DND-41 (cell line): ENCODE measurements around the gene RETNLB.

Experiments
- ATAC-seq: fragments of 200-7000 bp; cut with Tn5 transposase; 3 replicates; pipeline ENCODE4 v1.9.1; 2021; ENCODE audit warnings: low read depth; ENCODE audit not compliant: insufficient read depth
- DNase-seq: peaks from one replicate; pipeline ENCODE4 v3.0.0-alpha.2; 2020
- H2AFZ ChIP-seq: 2 replicates; pipeline ENCODE4 v1.6.0; 2012; ENCODE audit warnings: low read depth, low read length
- H3K27ac ChIP-seq: 2 replicates; pipeline ENCODE4 v1.5.1; 2012; ENCODE audit warnings: low read length, inconsistent platforms
- H3K27me3 ChIP-seq: fragments of 200-600 bp; sonication (generic); 2 replicates; pipeline ENCODE4 v1.6.0; 2012; ENCODE audit warnings: low read length, mild to moderate bottlenecking, inconsistent platforms; ENCODE audit not compliant: insufficient read depth, poor library complexity
- H3K36me3 ChIP-seq: 2 replicates; pipeline ENCODE4 v1.5.1; 2012; ENCODE audit warnings: low read length, inconsistent platforms; ENCODE audit not compliant: insufficient read depth
- H3K4me1 ChIP-seq: 2 replicates; pipeline ENCODE4 v1.5.1; 2012; ENCODE audit warnings: mild to moderate bottlenecking, low read length; ENCODE audit not compliant: insufficient read depth
- H3K4me2 ChIP-seq: 2 replicates; pipeline ENCODE4 v1.6.0; 2012; ENCODE audit warnings: mild to moderate bottlenecking, moderate library complexity, low read length, inconsistent platforms; ENCODE audit not compliant: insufficient read depth
- H3K4me3 ChIP-seq, 2 experiments: fragments of 200-600 bp in 1 of 2; shearing (Covaris generic) in 1 of 2; 2 replicates each; pipeline ENCODE4 v1.5.1; 2012 to 2016; ENCODE audit warnings: inconsistent platforms in 2 of 2, low read length in 2 of 2, mild to moderate bottlenecking in 2 of 2, low read depth in 1 of 2, moderate library complexity in 1 of 2
- H3K79me2 ChIP-seq: 2 replicates; pipeline ENCODE4 v1.6.0; 2012; ENCODE audit warnings: low read length, inconsistent platforms; ENCODE audit not compliant: insufficient read depth
- H3K9ac ChIP-seq: 2 replicates; pipeline ENCODE4 v1.6.0; 2012; ENCODE audit warnings: low read depth, mild to moderate bottlenecking, inconsistent platforms, low read length, moderate library complexity
- H3K9me3 ChIP-seq: 2 replicates; pipeline ENCODE4 v1.5.1; 2012; ENCODE audit warnings: low read length, moderate library complexity, mild to moderate bottlenecking, inconsistent platforms; ENCODE audit not compliant: insufficient read depth, severe bottlenecking
- H4K20me1 ChIP-seq: 2 replicates; pipeline ENCODE4 v1.6.0; 2012; ENCODE audit warnings: low read length; ENCODE audit not compliant: insufficient read depth
- EZH2 ChIP-seq: IDR thresholded peaks from 3 replicates; pipeline ENCODE4 v1.6.1; 2012; ENCODE audit warnings: borderline replicate concordance, low read depth, mild to moderate bottlenecking, moderate library complexity, low read length, inconsistent platforms; ENCODE audit not compliant: severe bottlenecking
- TF ChIP-seq, protein P1 (sequence below): IDR thresholded peaks from 2 replicates; pipeline ENCODE4 v1.5.1; 2012; ENCODE audit warnings: borderline replicate concordance, low read length, moderate library complexity, mild to moderate bottlenecking; ENCODE audit not compliant: poor library complexity, severe bottlenecking; ENCODE audit errors: extremely low read depth

The RETNLB gene

DNA sequence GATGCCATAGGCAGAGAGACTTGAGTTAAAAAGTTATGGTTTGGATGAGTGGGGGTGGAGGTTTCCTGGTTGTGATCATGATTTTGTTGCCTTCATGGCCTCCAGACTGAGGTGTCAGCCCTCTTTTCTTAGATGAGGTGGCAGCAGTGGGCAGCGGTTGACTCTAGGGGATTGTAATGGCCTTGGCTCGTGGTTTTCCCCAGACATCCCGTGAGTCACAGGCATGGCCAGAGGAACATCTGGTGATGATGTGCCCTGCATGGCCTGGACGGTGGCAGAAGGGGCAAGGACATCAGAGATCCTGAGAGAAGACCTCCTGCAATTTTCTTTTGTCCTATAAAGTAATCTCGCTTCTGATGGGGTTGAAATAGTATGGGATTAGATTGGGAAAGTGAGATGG lies 12.4 kb downstream of the RETNLB start:
- no peak for TF ChIP-seq EZH2
- TF ChIP-seq, protein P1, sequence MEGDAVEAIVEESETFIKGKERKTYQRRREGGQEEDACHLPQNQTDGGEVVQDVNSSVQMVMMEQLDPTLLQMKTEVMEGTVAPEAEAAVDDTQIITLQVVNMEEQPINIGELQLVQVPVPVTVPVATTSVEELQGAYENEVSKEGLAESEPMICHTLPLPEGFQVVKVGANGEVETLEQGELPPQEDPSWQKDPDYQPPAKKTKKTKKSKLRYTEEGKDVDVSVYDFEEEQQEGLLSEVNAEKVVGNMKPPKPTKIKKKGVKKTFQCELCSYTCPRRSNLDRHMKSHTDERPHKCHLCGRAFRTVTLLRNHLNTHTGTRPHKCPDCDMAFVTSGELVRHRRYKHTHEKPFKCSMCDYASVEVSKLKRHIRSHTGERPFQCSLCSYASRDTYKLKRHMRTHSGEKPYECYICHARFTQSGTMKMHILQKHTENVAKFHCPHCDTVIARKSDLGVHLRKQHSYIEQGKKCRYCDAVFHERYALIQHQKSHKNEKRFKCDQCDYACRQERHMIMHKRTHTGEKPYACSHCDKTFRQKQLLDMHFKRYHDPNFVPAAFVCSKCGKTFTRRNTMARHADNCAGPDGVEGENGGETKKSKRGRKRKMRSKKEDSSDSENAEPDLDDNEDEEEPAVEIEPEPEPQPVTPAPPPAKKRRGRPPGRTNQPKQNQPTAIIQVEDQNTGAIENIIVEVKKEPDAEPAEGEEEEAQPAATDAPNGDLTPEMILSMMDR, result no peak
- Histone ChIP-seq H3K9me3 (no peaks in the 10 kb centered on the region), H3K4me3 (no peak overlapping the region), H3K4me2 (no peak overlapping the region), H3K27ac (no peak overlapping the region), H2AFZ (no peak overlapping the region), H3K79me2 (no peaks in the 10 kb centered on the region), H4K20me1 (no peaks in the 10 kb centered on the region), H3K4me1 (no peaks in the 10 kb centered on the region), H3K27me3 (no peaks in the 10 kb centered on the region), H3K36me3 (no peaks in the 10 kb centered on the region), H3K9ac (no peak overlapping the region)
- ATAC-seq (no peak), DNase-seq (no peak)

DNA sequence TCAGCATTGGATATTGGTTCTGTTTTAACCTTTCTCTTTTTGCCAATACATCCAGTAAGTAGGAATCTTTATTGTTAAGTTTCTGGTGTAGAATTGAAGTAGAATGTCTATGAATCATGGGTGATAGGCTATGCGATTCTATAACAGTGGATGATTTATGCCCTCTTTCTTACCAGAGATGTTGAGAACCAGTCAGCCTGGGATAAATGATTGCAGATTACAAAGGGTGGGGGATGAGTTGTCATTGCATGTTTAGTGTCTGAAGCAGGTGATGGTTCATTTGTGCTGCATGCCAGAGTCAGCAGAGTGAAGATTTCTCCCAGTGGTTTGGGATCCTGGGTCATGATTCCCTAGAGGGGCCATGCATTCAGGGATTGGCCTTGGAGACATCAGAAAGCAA lies 14.3 kb downstream of the RETNLB start:
- Histone ChIP-seq H3K27me3 (no peaks in the 10 kb centered on the region), H3K27ac (no peak overlapping the region), H2AFZ (no peak overlapping the region), H3K9me3 (no peaks in the 10 kb centered on the region), H3K4me3 (no peak overlapping the region), H3K4me1 (no peaks in the 10 kb centered on the region), H3K79me2 (no peaks in the 10 kb centered on the region), H4K20me1 (no peaks in the 10 kb centered on the region), H3K4me2 (no peak overlapping the region), H3K9ac (no peak overlapping the region), H3K36me3 (no peaks in the 10 kb centered on the region)
- DNase-seq (no peak), ATAC-seq (no peak)
- TF ChIP-seq EZH2, result no peak
- TF ChIP-seq, protein P1, result no peak

DNA sequence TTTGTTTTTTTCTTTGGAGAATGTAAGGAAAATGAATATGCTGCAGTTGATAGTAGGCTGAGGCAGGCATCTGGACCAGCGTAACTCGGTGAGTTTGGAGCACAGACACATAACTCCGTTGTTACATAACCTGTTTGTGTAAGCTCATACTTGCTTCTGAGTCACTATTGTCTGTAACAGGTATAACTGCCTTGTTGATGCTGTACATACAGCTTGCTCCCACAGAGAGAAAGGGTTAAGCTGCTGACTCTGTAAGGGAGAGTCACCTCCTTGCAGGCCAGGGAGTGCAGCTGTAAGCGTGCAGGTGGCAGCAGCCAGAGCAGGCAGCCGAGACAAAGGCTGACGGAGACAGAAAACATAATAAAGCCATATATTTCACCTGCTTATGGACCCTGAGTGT lies 20.4 kb downstream of the RETNLB start:
- Histone ChIP-seq H3K27me3 (no peaks in the 10 kb centered on the region), H3K4me1 (no peaks in the 10 kb centered on the region), H2AFZ (no peak overlapping the region), H3K9ac (no peak overlapping the region), H3K27ac (no peak overlapping the region), H3K4me3 (no peak overlapping the region), H3K4me2 (no peak overlapping the region), H4K20me1 (no peaks in the 10 kb centered on the region), H3K79me2 (no peaks in the 10 kb centered on the region), H3K9me3 (no peaks in the 10 kb centered on the region), H3K36me3 (no peaks in the 10 kb centered on the region)
- ATAC-seq, result no peak
- no peak for TF ChIP-seq EZH2
- TF ChIP-seq, protein P1, result no peak
- no peak for DNase-seq

DNA sequence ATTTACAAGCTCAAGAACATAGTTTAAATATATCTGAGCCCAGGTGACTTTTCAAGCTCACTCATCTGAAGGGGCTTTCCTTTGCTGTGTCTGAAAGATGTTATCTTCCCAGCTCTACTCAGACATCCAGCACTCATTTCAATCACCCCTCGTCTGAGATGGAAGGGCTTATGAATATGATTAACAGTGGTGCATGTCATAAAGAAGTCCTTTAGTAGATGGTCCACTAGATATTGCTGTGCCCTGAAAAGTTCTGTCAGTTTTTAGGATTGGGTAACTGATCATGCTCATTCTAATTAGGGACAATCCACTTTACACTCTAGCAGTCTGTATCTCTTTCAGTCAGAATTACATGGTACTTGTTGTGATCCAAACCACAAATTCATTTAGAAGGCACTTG lies 28.3 kb downstream of the RETNLB start:
- no peak overlapping the region for H3K4me2 ChIP-seq
- ATAC-seq (no peak), DNase-seq (no peak)
- TF ChIP-seq, protein P1, result no peak
- no peak for TF ChIP-seq EZH2
- H3K4me1 ChIP-seq, result no peaks in the 10 kb centered on the region
- no peak overlapping the region for H2AFZ ChIP-seq
- no peaks in the 10 kb centered on the region for H3K36me3 ChIP-seq
- no peaks in the 10 kb centered on the region for H3K79me2 ChIP-seq
- H3K27ac ChIP-seq, result no peak overlapping the region
- no peak overlapping the region for H3K9ac ChIP-seq
- H4K20me1 ChIP-seq, result no peaks in the 10 kb centered on the region
- no peak overlapping the region for H3K4me3 ChIP-seq
- H3K9me3 ChIP-seq, result no peaks in the 10 kb centered on the region
- H3K27me3 ChIP-seq, result no peaks in the 10 kb centered on the region
